Stimulated activated CD4-positive, alpha-beta T cell treated with anti-CD3 and anti-CD28 coated beads, Interleukin-12 subunit alpha, Interleukin-12 subunit beta, amount 100 ng/mL, for 4 hours (primary cell): ENCODE measurements around the gene XPR1.

ENCODE experiments used
- DNase-seq: peaks from one replicate; pipeline ENCODE4 v3.0.0-alpha.2; 2020

Gene XPR1

GRCh38 chr1:180896161-180896560, 264.3 kb downstream of the XPR1 start:
- no peak for DNase-seq

GRCh38 chr1:180898441-180899219, 266.8 kb downstream of the XPR1 start:
- no peak for DNase-seq

GRCh38 chr1:180899262-180899661, 267.4 kb downstream of the XPR1 start:
- DNase-seq, result no peak

GRCh38 chr1:180901076-180901990, 269.5 kb downstream of the XPR1 start:
- no peak for DNase-seq

- DNase-seq, result no peak
These were observed 270.7 kb downstream of the XPR1 start for GRCh38 chr1:180902541-180902940.

- no peak for DNase-seq
These were observed 274.1 kb downstream of the XPR1 start for GRCh38 chr1:180905927-180906326.

- no peak for DNase-seq
These were observed 274.7 kb downstream of the XPR1 start for GRCh38 chr1:180906511-180906910.

GRCh38 chr1:180907313-180908055, 275.7 kb downstream of the XPR1 start:
- no peak for DNase-seq

- DNase-seq, result no peak
These were observed 276.4 kb downstream of the XPR1 start for GRCh38 chr1:180908074-180908765.

- no peak for DNase-seq
These were observed 277.2 kb downstream of the XPR1 start for GRCh38 chr1:180909005-180909414.

- DNase-seq, result no peak
These were observed 277.7 kb downstream of the XPR1 start for GRCh38 chr1:180909462-180909976.

GRCh38 chr1:180911640-180912191, 279.9 kb downstream of the XPR1 start:
- DNase-seq, result no peak

GRCh38 chr1:180912211-180912800, 280.5 kb downstream of the XPR1 start:
- DNase-seq, result no peak

GRCh38 chr1:180912801-180913565, 281.2 kb downstream of the XPR1 start, which contains the start of gene KIAA1614:
Gene KIAA1614, plus strand, starts transcription at chr1:180912897. Its CDS starts 347 bp downstream, at chr1:180913244.
- DNase-seq, result no peak

- DNase-seq, result no peak
These were observed 283.7 kb downstream of the XPR1 start for GRCh38 chr1:180915426-180915965.

GRCh38 chr1:180916012-180916770, 284.4 kb downstream of the XPR1 start:
- DNase-seq, result no peak

- no peak for DNase-seq
These were observed 284.9 kb downstream of the XPR1 start for GRCh38 chr1:180916771-180917170.

GRCh38 chr1:180917306-180918065, 285.7 kb downstream of the XPR1 start:
- DNase-seq, result no peak

- DNase-seq, result no peak
These were observed 286.7 kb downstream of the XPR1 start for GRCh38 chr1:180918519-180918918.
